HG02852 (cell line): ENCODE measurements around the gene HNF4A.
"Not testable (repeated sequence)": the region's sequence is repeated elsewhere in the genome, so short reads cannot be mapped to it uniquely, and the experiment has no call there.

ENCODE experiments used
- ATAC-seq: cut with Tn5 transposase; IDR thresholded peaks from one replicate; pipeline ENCODE4 v1.9.1; 2021; ENCODE audit warnings: mild to moderate bottlenecking, moderate library complexity; ENCODE audit not compliant: unreplicated experiment

Gene HNF4A

DNA sequence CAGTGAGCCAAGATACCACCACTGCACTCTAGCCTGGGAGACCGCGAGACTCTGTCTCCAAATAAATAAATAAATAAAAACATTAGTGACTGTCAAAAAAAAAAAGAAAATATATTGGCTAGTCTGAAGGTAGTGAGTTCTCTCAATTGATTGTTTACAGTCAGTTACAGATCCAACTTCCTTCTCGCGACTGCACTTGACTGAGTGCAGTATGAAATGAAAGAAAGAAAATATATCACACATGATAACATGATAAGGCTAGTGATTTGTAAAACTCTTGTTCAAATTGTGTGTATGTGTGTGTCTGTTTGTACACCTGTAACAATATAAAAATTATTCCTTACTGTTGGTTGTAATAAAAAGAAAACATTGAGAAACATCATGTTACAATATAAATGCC, 10.8 kb upstream of the HNF4A start:
- ATAC-seq, result no peak

DNA sequence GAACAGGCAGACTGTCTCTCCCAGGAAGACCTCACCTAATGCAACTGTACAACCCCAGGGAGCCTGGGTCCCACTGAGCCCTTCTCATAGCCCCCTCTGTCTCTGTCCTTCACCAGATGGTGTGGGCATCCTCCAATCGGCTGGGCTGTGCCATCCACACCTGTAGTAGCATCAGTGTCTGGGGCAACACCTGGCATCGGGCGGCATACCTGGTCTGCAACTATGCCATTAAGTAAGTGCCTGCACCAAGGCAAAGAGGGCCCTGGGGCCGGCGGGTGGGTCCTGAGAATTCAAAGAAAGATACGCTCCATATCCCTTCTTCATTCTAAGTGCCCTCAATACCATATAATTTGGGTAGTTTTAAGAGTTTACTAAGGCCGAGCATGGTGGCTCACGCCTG, 10.4 kb upstream of the HNF4A start:
- no peak for ATAC-seq

DNA sequence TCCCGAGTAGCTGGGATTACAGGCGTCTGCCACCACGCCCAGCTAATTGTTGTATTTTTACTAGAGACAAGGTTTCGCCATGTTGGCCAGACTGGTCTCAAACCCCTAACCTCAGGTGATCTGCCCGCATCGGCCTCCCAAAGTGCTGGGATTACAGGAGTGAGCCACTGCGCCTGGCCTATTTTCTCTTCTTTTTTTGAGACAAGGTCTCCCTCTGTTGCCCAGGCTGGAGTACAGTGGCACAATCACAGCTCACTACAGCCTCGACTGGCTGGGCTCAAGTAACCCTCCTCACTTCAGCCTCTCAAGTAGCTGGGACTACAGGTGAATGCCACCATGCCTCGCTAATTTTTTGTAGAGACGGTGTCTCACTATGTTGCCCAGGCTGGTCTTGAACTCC, 9.6 kb upstream of the HNF4A start:
- ATAC-seq, result not testable (repeated sequence)

DNA sequence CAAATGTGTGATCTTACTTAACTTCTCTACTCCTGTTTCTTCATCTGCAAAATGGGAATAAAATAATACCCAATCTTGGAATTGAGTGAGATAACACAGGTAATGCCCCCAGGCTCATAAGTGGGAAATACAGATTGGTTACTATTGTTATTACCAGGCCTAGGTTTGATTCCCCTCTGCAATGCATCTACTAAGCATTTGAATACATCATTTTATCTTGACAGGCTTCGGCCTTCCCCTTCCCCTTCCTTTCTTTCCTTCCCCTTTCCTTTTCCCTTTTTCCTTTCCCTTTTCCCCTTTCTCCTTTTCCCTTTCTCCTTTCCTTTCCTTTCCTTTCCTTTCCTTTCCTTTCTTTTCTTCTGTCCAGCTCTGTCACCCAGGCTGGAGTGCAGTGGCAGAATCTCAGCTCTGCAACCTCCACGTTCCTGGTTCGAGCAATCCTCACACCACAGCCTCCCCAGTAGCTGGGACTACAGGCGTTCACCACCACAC, 7.3 kb upstream of the HNF4A start:
- no peak for ATAC-seq

DNA sequence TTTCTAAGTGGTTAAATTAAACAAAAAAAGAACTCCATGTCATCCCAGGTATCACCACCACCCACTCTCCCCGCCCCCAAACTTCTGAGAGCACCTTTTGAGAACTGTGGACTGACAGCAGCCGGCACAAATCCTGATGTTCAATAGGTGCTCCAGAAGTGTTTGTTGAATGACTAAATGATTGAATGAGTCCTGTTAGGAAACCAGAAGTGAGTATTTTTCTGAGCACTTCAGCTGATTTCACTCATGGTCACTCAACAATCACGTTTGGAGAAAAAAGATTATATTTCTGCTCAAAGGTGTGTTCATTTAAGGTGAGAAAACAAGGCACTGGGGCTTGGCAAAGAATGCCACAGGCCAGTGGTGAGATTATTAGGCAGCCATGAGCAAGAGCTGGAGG, 6.2 kb upstream of the HNF4A start:
- no peak for ATAC-seq

DNA sequence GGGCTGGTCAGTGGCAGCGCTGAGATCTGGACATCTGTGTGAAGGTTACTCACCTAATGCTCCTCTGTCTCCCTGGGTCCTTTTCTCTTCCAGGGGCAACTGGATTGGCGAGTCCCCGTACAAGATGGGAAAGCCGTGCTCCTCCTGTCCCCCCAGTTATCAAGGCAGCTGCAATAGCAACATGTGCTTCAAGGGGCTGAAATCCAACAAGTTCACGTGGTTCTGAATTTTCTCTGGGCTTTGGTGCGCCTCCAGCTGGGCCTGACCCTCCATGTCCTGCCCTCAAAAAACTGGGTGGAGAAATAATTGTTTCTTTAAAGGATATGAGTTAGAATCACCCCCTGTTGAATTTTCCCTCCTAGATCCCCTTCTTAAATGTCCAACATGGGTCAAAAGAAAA, 4.9 kb upstream of the HNF4A start:
- ATAC-seq, result no peak

DNA sequence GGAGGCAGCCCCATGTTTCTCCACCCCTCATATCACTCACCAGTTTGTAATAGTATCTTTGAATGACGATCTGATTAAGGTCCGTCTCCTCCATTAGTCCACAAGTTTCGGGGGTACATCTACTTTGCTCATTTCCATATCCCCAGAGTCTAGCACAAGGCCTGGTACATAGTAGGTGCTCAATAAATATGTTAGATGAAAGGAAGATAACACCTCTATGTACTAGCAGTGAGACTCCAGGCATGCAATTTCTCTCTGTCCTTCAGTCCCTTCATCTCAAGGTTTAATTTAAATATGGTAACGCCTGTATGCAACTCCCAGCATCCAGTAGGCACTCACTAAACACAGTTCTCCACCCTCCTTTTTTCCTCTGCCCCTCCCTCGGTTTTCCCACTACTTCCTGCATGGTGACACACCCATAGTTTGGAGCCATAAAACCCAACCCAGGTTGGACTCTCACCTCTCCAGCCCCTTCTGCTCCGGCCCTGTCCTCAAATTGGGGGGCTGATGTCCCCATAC, 461 bp upstream of the HNF4A start:
- no peak for ATAC-seq

DNA sequence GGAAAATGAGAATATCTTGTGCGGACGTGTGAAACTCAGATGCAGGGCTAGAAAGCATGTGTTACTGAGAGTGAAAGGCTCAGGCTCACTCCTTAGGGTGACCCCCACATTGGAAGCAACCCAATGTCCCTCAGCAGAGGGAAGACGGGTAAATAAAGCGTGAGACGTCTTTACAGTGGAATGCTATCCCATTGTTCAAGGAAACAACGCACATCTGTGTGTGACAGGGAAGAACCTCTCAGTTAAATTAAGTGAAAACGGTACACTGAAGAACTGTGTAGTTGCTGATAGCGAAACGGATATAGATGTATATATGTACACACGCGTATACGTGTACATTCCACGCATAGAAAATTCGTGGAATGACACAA, 839 bp downstream of the HNF4A start:
- ATAC-seq, result no peak

DNA sequence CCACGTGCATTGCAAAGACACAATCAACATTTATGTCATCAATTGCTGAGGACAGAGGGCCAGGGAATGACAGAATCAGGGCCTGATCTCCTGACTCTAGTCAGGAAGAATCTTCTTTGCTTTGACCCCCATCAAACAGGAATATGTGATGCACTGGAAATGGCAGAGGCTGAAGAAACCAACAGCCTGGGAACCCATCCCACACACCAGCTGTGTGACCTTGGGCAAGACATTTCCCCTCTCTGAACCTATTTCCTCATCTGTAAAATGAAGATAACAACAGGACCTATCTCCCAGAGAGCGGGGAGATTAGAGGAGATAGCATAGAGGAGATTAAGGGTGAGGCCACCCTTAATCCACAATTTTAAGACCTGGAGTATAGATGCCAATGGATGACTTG, 1.5 kb downstream of the HNF4A start:
- no peak for ATAC-seq

DNA sequence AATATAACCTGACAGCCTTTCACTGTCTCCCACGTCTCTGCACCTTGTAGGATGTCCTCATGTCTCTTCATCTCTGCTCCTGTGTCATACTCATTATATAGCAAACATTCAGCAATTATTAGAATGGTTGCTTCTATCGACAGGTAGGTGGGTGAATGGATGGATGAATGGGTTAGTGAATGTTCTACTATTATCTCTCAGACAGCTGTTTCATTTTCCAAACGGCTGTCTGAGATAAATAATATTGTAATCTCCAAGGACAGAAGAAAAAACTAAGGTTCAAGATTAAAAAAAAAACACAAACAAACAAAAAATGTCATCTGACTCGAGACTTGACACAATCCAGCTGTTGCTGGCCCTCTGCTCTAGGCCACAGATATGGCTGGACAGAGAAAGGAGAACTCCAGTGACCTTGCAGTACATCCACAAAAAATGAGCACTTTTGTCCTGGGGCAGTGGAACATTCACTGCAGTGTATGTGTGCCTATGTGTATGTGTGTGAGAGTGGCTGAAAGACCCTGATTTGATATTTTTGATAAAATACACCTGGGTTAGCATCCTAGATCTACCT, 2.1 kb downstream of the HNF4A start:
- no peak for ATAC-seq

DNA sequence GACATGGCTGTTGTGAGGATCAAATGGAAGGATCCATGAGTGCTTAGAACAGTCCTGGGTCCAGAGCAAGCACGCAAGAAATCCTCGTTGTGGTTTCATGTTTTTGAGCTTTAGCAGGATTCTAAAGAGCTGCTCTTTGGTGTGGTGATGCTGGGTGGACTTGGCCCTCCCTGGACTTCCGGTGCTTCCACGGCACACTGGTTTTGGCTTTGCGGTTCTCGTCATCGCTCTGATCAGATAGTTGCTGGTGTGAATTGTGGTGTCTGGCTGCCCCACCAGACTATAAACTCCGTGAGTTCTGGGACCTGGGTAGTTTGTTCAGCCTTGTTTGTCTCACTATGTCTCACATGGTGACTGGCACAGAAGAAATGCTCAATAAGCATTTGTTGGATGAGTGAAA, 3.3 kb downstream of the HNF4A start:
- no peak for ATAC-seq

DNA sequence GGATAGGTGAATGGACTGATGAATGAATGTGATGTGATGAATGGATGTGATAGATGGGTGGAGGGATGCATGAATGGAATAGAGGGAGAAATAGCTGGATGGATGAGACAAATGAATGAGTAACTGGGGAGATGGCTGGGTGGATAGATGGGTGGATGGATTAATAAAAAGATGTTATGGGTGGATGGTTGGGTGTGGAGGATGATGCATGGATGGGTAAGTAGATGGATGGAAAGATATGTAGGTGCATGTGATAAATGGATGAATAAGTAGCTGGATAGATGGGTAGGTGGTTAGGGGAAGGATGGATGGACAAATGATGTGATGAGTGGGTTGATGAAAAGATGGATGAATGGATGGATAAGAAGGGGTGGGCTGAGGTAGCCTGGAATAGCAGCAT, 4.7 kb downstream of the HNF4A start:
- ATAC-seq, result no peak

DNA sequence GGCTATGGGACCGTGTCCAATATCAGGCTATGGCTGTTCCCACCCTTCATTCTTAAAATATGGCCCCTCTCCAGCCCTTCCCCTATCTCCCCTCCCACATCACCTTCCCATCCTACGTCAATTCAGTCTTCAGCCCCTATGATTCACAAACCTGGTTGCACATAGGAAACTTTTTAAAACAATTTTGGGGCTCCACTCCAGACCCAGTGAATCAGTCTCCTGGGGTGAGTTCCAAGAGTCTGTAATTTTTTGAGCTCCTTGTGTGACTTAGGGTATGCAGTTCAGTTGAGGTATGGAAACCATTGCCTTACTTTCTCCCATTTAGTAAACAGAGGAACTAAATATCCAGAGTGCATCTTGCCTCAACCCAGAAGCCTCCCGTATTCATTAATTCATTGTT, 5.5 kb downstream of the HNF4A start:
- ATAC-seq, result no peak

DNA sequence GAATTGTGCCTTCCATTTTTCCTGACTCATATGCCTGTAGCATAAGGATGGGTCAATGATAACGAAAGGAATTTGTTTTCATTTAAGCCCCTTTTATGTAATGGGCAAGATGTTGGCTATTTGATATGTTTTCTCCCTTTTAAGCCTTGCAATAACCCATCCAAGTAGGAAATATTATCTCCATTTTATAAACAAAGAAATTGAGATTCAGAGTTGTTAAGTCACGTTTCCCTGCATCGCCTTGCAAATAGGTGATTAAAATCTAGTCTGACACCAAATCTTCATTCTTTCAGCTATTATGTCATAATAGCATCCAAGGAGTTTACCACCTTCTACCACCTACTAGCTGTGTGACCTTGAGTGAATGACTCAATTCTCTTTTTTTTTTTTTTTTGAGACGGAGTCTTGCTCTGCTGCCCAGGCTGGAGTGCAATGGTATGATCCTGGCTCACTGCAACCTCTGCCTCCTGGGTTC, 7.0 kb downstream of the HNF4A start:
- no peak for ATAC-seq

DNA sequence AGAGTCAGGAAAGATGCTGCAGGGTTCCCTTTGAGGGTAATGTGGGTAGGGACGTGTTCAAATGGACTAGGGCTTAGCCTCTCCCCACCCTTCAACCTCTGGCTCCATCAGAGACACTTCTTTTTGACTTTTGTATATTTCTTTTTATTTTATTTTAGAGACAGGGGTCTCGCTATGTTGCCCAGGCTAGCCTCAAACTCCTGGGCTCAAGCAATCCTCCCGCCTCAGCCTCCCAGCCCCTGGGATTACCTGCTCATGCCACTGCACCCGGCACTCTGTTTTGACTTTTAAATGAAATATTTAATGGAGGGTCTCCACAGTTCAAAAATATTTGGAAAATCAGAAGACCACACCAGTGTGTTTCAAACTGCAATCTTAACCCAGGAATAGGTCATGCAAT, 8.6 kb downstream of the HNF4A start:
- no peak for ATAC-seq

DNA sequence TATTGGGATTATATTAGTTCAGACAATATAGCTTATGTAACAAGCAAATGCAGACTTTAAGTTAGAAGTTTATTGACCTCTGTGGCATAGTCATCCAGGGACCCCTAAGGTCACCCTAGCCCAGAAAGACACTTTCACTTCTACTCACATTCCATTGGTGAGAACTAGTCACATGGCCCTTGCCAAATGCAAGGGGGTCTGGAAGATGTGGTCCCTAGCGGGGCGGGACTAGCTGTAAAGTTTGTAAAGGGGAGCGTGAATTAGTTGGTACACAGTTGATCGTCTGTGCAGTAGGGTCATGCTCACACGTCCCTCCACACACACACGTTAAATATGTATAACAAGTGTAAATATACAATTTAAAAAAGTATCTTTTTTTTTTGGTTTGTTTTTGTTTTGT, 9.3 kb downstream of the HNF4A start:
- ATAC-seq, result no peak

DNA sequence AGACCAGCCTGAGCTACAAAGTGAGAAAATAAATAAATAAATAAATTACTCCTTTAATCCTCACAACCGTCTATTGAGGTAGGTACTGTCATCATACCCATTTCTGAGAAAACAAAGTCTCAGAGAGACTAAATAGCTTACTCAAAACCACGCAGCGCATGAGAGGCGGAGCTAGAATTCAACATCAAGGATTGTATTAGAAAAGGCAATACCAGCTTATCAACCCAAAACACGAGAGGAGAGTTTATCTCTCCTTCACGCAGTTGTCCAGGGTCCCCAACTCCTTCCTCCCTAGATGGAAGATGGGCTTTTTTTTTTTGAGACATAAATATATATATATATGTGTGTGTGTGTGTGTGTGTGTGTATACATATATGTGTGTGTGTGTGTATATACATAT, 12.2 kb downstream of the HNF4A start:
- no peak for ATAC-seq

DNA sequence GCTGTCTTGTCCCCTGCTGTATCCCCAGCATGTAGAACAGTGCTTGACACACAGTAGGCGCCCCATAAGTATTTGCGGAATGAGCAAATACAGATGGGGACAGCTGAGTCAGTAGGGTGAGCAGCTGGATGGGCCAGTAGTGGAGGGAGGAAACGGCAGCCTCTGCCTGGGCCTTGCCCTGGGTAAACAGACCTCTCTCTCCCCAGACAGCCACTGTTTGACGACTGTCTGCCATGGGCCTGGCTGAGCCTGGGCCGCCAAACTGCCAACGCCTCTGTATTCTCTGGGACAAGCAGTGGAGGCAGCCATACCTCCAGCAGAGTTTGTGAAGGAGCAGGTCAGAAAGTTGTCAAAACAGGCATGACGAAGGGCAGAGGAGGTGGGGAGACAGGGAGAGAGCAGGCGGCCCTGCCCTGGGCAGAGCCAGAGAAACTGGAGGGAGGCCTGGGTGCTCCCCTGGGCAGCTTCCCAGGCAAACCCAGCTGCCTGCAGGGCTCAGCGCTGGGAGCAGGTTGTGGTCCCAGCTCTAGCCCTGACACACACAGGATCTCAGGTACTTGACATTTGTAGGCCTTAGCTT, 15.2 kb downstream of the HNF4A start:
- no peak for ATAC-seq

DNA sequence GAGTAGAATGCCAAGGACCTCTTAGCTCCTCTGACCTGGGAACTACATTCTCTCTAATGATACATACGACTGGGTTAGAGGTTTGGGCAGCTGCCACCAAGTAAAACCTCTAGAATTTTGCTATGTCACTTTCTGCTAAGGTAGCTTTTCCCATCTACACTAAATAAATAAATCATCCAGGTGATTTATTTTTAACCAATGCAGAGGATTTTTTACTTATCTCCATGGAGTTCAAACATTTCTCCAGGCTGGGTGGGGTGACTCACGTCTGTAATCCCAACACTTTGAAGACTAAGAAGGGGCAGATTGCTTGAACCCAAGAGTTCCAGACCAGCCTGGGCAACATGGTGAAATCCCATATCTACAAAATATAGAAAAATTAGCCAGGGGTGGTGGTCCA, 27.1 kb downstream of the HNF4A start:
- ATAC-seq, result no peak

DNA sequence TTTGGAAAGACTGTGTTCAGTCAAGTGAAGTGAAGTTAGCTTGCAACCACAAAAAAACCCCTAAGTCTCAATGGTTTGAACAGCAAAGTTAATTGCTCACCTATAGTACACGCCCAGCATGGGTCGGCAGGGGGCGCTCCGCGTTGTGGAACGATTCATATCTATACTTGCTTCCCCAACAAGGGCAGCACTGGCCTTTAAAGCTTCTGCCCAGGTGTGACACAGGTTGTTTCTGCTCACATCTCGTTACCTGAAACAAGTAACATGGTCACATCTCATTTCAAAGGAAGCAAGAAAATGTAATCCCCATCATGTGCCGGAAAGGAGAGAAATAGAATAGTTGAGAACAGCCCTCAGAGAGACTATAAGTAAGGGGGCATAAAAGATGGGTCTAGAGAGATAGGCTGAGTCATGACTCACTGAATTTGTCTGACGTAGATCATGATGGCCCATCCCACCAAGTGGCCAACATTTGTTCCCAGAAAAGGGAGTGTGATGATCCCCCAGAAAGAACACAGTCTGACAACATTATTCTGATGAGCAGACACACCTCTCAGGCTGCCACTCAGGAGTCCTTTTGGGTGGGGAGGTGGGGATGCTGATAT, 29.0 kb downstream of the HNF4A start:
- ATAC-seq, result peak; percentile 45

DNA sequence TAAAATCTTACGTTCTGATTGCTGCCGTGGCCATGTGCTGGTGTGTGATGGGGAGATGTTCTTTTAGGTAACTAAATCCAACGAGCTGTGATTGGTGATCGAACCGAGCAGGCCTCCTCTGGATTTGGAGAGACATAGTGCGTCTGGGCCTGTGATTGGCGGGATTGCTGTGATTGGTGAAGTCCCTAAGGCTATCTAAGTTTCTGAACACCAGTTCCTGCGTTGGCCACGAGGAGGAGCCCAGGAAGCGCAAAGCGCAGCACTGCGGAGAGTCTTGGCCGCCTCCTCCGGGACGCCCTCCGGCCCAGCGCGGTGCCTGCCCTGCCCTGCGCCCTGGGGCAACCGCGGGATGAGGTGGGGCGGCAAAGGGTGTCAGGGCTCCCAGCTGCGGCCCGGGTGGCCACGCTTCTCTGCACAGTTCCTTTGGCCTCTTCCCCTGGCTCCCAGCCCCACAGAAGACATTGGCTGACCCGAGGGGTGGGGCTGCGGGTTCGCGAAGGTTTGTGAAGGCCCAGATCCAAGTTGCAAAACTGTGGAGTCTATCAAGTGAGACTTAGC, 33.0 kb downstream of the HNF4A start:
- peak; percentile 59 for ATAC-seq

DNA sequence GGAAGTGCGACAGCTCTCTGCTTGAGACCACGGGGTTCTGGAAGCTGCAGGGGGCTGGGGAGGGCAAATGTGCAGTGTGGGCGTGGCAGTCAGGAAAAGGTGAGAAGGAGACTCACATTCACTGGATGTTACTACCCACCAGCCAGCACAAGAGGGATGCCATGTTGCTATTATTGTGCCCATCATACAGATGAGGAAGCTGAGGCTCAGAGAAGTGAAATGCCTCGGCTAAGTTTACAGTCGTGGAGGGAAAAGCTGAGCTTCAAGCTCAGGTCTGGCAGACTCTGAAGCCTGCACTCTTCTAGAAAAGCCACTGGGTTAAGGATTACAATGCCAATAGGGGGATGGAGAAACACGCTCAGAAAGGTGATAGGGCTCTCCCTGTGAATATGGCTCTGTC, 34.4 kb downstream of the HNF4A start:
- ATAC-seq, result no peak
